Kidney epithelial cell (primary cell): ENCODE data around the gene TNNI3K. TPM values are rescaled to one million over a fixed set of nuclear protein-coding genes. Genes with fewer than 3 reads are reported as not detected.

Experiments used
- DNase-seq: peaks from one replicate; pipeline ENCODE4 v3.0.0-alpha.2; 2010; ENCODE audit warnings: low read depth
- H3K27me3 ChIP-seq: 2 replicates; pipeline ENCODE4 v1.6.0; 2011; ENCODE audit warnings: low read length; ENCODE audit not compliant: control insufficient read depth, insufficient read depth
- H3K36me3 ChIP-seq: 2 replicates; pipeline ENCODE4 v1.5.1; 2011; ENCODE audit warnings: low read length; ENCODE audit not compliant: control insufficient read depth, insufficient read depth
- H3K4me3 ChIP-seq: 2 replicates; pipeline ENCODE4 v1.5.1; 2011; ENCODE audit warnings: low read depth, mild to moderate bottlenecking, control low read depth, low read length
- total RNA-seq: library from RNA; depleted of rRNA; stranded (reverse); fragments of >200 nt; gene quantifications from 2 replicates; pipeline ENCODE4 v1.2.3, GENCODE V29; 2015
- TF ChIP-seq, protein P1 (sequence below): IDR thresholded peaks from 2 replicates; pipeline ENCODE4 v1.5.1; 2011; ENCODE audit warnings: mild to moderate bottlenecking, moderate library complexity, low read length, control low read depth, inconsistent platforms; ENCODE audit not compliant: insufficient read depth, poor library complexity, severe bottlenecking

TNNI3K gene
- total RNA-seq, 1 donor from 2014 or later, result not detected

DNA sequence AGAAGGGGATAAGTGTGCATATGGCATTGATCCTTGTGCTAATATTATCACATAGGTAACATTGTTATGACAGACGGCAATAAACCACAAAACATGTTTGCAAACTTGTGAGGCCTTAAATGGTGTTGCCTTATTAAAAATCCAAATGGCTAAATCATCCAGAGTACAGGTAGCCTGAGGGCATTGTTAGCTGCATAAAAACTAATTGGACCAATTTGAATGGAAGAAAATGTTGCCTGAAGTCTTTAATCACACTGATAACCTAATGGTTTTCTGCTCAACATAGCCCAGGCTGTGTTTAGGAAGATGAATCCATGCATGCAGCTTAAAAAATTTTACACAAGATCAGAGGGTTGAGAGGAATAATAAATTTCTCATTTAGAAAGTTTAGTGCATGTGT lies 296.6 kb downstream of the TNNI3K start:
- Histone ChIP-seq H3K36me3 (no peaks in the 10 kb centered on the region), H3K27me3 (no peaks in the 10 kb centered on the region), H3K4me3 (no peak overlapping the region)
- TF ChIP-seq, protein P1, sequence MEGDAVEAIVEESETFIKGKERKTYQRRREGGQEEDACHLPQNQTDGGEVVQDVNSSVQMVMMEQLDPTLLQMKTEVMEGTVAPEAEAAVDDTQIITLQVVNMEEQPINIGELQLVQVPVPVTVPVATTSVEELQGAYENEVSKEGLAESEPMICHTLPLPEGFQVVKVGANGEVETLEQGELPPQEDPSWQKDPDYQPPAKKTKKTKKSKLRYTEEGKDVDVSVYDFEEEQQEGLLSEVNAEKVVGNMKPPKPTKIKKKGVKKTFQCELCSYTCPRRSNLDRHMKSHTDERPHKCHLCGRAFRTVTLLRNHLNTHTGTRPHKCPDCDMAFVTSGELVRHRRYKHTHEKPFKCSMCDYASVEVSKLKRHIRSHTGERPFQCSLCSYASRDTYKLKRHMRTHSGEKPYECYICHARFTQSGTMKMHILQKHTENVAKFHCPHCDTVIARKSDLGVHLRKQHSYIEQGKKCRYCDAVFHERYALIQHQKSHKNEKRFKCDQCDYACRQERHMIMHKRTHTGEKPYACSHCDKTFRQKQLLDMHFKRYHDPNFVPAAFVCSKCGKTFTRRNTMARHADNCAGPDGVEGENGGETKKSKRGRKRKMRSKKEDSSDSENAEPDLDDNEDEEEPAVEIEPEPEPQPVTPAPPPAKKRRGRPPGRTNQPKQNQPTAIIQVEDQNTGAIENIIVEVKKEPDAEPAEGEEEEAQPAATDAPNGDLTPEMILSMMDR, result no peak
- DNase-seq, result no peak

DNA sequence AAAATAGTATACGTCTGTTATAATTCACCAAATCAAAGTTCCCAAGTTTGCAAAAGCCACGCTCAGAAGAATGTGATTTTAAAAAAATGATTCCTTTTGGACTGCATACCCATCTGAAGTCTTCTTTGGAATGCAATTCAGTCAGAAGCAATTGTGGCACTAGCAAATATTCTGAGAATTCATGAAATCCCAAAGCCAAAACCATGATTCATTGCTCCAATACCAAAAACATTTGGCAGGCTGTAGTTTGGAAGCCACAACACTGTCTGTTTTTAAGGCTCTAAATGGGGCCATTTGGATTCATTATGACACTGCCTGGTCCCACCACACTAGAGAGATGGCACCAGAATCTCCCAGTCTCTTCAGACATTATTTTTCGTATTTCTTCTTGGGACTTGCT lies 299.1 kb downstream of the TNNI3K start:
- Histone ChIP-seq H3K4me3 (no peak overlapping the region), H3K36me3 (no peaks in the 10 kb centered on the region), H3K27me3 (no peaks in the 10 kb centered on the region)
- DNase-seq, result no peak
- TF ChIP-seq, protein P1, result no peak

DNA sequence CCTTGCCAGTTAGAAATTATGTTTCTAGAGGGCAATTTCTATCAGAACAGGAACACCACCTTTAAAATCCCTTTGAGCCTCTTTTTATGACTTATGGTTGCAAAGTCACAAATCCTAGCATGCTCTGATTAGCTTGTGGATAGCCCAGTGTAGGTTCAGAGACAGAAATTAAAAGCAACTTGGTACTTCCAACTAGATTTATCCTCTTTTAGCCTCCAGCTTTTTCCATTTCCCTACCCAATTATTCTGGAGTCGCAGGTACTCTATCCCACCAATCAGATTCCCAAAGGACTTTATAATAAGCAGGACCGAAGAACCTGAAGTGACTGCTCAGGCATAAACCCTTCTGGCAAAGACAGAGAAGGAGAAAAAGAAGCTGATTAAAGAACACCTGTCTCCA lies 310.6 kb downstream of the TNNI3K start:
- no peaks in the 10 kb centered on the region for H3K27me3 ChIP-seq
- TF ChIP-seq, protein P1, result no peak
- H3K4me3 ChIP-seq, result no peak overlapping the region
- no peak for DNase-seq
- H3K36me3 ChIP-seq, result no peaks in the 10 kb centered on the region

DNA sequence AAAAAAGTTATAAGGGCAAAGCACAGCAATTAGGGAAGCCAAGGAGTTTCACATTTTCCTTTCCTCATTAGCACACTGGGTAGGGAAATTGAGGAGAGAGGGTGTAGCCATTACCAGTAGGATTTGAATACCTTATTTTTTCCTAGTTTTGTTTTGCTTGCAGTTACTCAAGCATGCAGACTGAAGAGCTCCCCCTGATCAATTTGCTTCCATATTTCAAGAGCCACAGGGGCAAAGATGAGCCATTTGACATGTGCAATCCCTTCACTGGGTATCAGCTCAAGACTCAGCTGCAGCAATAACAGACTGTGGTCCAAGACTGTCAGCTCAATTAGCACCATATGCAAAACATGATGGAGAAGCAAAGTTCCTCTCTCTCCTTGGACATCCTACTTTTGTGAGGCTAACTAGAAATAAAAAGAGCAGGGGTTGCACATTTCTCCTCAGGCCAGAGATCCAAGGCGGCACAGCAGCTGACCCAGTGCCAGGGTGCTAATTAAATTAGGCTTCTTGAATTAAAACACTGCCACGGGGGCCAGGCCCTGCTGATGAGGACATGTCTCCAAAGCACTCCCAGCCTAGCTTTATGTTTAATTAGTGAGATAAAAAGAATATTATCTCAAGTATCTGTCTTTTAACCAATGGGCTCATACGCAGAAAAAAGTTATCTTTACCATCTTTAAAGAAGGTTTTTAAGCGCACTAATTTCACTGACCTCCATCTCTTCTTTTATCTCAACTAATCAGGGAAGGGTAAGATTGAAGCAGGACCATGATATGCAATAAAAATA lies 314.0 kb downstream of the TNNI3K start:
- TF ChIP-seq, protein P1, result no peak
- no peaks in the 10 kb centered on the region for H3K27me3 ChIP-seq
- H3K4me3 ChIP-seq, result no peak overlapping the region
- H3K36me3 ChIP-seq, result no peaks in the 10 kb centered on the region
- DNase-seq, result no peak

DNA sequence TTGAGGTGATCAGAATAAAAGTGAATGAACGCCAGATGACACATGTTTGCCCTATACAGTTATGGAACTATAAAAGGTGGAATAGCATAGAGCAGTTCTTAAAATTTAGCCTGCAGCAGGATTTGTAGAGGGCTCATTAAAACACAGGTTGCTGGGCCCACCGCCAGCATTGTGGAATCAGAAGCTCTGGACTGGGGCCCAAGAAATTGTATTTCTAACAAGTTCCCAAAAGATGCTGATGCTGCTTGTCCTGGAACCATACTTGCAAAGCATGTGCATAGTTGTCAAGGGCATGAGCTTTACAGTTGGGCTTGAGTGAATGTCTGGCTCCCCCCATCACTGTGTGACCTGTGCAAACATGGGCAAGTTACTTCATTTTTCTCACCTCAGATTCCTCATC lies 314.7 kb downstream of the TNNI3K start:
- H3K27me3 ChIP-seq, result no peaks in the 10 kb centered on the region
- no peak overlapping the region for H3K4me3 ChIP-seq
- TF ChIP-seq, protein P1, result no peak

More for the DNA sequence above, 314.7 kb downstream of the TNNI3K start:
- DNase-seq, result no peak
- no peaks in the 10 kb centered on the region for H3K36me3 ChIP-seq
